Mucosa of rectum (tissue), 2 donors: Measurements from ENCODE around the gene NRROS.

Experiments used
- H3K27ac ChIP-seq, 2 donors: one replicate each; pipeline ENCODE4 v1.7.0; 2013; ENCODE audit warnings: inconsistent platforms in 2 of 2, low read depth in 2 of 2, low read length in 2 of 2
- H3K27me3 ChIP-seq, 2 donors: one replicate each; pipeline ENCODE4 v1.7.0; 2013; ENCODE audit warnings: low read length in 2 of 2; ENCODE audit not compliant: control insufficient read depth in 2 of 2, insufficient read depth in 2 of 2
- H3K36me3 ChIP-seq, 2 donors: one replicate each; pipeline ENCODE4 v1.7.0; 2013; ENCODE audit warnings: low read length in 2 of 2; ENCODE audit not compliant: control insufficient read depth in 2 of 2, insufficient read depth in 2 of 2
- H3K4me1 ChIP-seq, 2 donors: one replicate each; pipeline ENCODE4 v1.7.0; 2013; ENCODE audit warnings: low read length in 2 of 2, mild to moderate bottlenecking in 1 of 2; ENCODE audit not compliant: control insufficient read depth in 2 of 2, insufficient read depth in 2 of 2
- H3K4me3 ChIP-seq, 2 donors: one replicate each; pipeline ENCODE4 v1.7.0; 2013; ENCODE audit warnings: low read length in 2 of 2
- H3K9ac ChIP-seq, 2 donors: one replicate each; pipeline ENCODE4 v1.7.0; 2013; ENCODE audit warnings: low read length in 2 of 2, low read depth in 1 of 2, mild to moderate bottlenecking in 1 of 2
- H3K9me3 ChIP-seq, 2 donors: one replicate each; pipeline ENCODE4 v1.7.0; 2013; ENCODE audit warnings: low read length in 2 of 2; ENCODE audit not compliant: control insufficient read depth in 2 of 2
- donor health status: healthy.
- donor health status: Normal muscosa, but diverticular disease.

The NRROS gene

GRCh38 chr3:196659901-196660351 lies 20.4 kb downstream of the NRROS start:
- Histone ChIP-seq H3K4me1 (no peaks in the 10 kb centered on the region), H3K9me3 (no peaks in the 10 kb centered on the region), H3K4me3 (no peak overlapping the region), H3K36me3 (peaks cover 0 to 6% of the 10 kb centered on the region in 2 donors), H3K9ac (no peak overlapping the region), H3K27me3 (no peaks in the 10 kb centered on the region), H3K27ac (no peak overlapping the region)

GRCh38 chr3:196660381-196661166 lies 21.1 kb downstream of the NRROS start:
- no peaks in the 10 kb centered on the region for H3K4me1 ChIP-seq
- no peaks in the 10 kb centered on the region for H3K27me3 ChIP-seq
- no peaks in the 10 kb centered on the region for H3K9me3 ChIP-seq
- peaks cover 0 to 6% of the 10 kb centered on the region in 2 donors for H3K36me3 ChIP-seq
- H3K4me3 ChIP-seq: no peak overlapping the region
- H3K27ac ChIP-seq: no peak overlapping the region
- no peak overlapping the region for H3K9ac ChIP-seq

- Histone ChIP-seq H3K9me3 (no peaks in the 10 kb centered on the region), H3K9ac (no peak overlapping the region), H3K36me3 (peaks cover 0 to 3% of the 10 kb centered on the region in 2 donors), H3K27ac (no peak overlapping the region), H3K27me3 (no peaks in the 10 kb centered on the region), H3K4me1 (no peaks in the 10 kb centered on the region), H3K4me3 (no peak overlapping the region)
Observed at GRCh38 chr3:196661400-196661799, 21.9 kb downstream of the NRROS start.

- no peaks in the 10 kb centered on the region for H3K27me3 ChIP-seq
- no peak overlapping the region for H3K4me3 ChIP-seq
- H3K9ac ChIP-seq: no peak overlapping the region
- H3K9me3 ChIP-seq: no peaks in the 10 kb centered on the region
- peaks cover 0 to 2% of the 10 kb centered on the region in 2 donors for H3K36me3 ChIP-seq
- H3K27ac ChIP-seq: no peak overlapping the region
- H3K4me1 ChIP-seq: no peaks in the 10 kb centered on the region
Observed at GRCh38 chr3:196662033-196662432, 22.5 kb downstream of the NRROS start.

- Histone ChIP-seq H3K4me3 (no peak overlapping the region), H3K9me3 (no peaks in the 10 kb centered on the region), H3K36me3 (no peaks in the 10 kb centered on the region), H3K27me3 (no peaks in the 10 kb centered on the region), H3K27ac (no peak overlapping the region), H3K9ac (no peak overlapping the region), H3K4me1 (no peaks in the 10 kb centered on the region)
Observed at GRCh38 chr3:196662711-196663571, 23.4 kb downstream of the NRROS start.

GRCh38 chr3:196666001-196666867 lies 26.7 kb downstream of the NRROS start:
- no peaks in the 10 kb centered on the region for H3K4me1 ChIP-seq
- H3K27me3 ChIP-seq: no peaks in the 10 kb centered on the region
- H3K9ac ChIP-seq: no peak overlapping the region

GRCh38 chr3:196667056-196667825 lies 27.7 kb downstream of the NRROS start:
- H3K4me3 ChIP-seq: no peak overlapping the region
- H3K36me3 ChIP-seq: no peaks in the 10 kb centered on the region
- H3K27me3 ChIP-seq: no peaks in the 10 kb centered on the region
- no peak overlapping the region for H3K27ac ChIP-seq
- H3K4me1 ChIP-seq: no peaks in the 10 kb centered on the region
- no peak overlapping the region for H3K9ac ChIP-seq
- H3K9me3 ChIP-seq: no peaks in the 10 kb centered on the region

More at GRCh38 chr3:196666001-196666867, 26.7 kb downstream of the NRROS start:
- H3K27ac ChIP-seq: no peak overlapping the region
- H3K9me3 ChIP-seq: no peaks in the 10 kb centered on the region
- H3K36me3 ChIP-seq: no peaks in the 10 kb centered on the region
- H3K4me3 ChIP-seq: no peak overlapping the region

- Histone ChIP-seq H3K4me1 (no peaks in the 10 kb centered on the region), H3K9me3 (no peaks in the 10 kb centered on the region), H3K4me3 (no peak overlapping the region), H3K27me3 (no peaks in the 10 kb centered on the region), H3K9ac (no peak overlapping the region), H3K36me3 (no peaks in the 10 kb centered on the region), H3K27ac (no peak overlapping the region)
Observed at GRCh38 chr3:196670339-196670738, 30.8 kb downstream of the NRROS start.

GRCh38 chr3:196673632-196674031 lies 34.1 kb downstream of the NRROS start:
- Histone ChIP-seq H3K27ac (no peak overlapping the region), H3K27me3 (no peaks in the 10 kb centered on the region), H3K9ac (no peak overlapping the region), H3K9me3 (no peaks in the 10 kb centered on the region), H3K4me1 (peaks cover 0 to 3% of the 10 kb centered on the region in 2 donors), H3K36me3 (no peaks in the 10 kb centered on the region), H3K4me3 (no peak overlapping the region)
